Lower leg skin (tissue), 4 donors: ENCODE data around the gene SLC25A38. TPM values are rescaled to one million over a fixed set of nuclear protein-coding genes. Genes with fewer than 3 reads are reported as not detected.
"Not testable (repeated sequence)": the region's sequence is repeated elsewhere in the genome, so short reads cannot be mapped to it uniquely, and the experiment has no call there.

Experiments used
- DNase-seq, 2 donors: peaks; one replicate each; pipeline ENCODE4 v3.0.0-alpha.2; 2019; ENCODE audit warnings: low spot score in 2 of 2
- H3K4me3 ChIP-seq: fragments of 200-600 bp; sonication (generic); 2 replicates; pipeline ENCODE4 v1.5.1; 2017; ENCODE audit warnings: mild to moderate bottlenecking, low read depth; ENCODE audit not compliant: poor library complexity, severe bottlenecking
- POLR2A ChIP-seq, 2 donors: fragments of 450-650 bp; IDR thresholded peaks; one replicate each; pipeline ENCODE4 v1.6.1; 2016 to 2017; ENCODE audit warnings: antibody characterized with exemption in 2 of 2, mild to moderate bottlenecking in 1 of 2, moderate library complexity in 1 of 2
- WGBS, 2 donors: methylation state at CpG; one replicate each; pipeline ENCODE4 v1.1.5; 2018; 5-methylcytosine and 5-hydroxymethylcytosine counted together
- intact Hi-C: fragments of 100-400 bp; cut with DNase I; formaldehyde crosslinking; loops from one replicate; pipeline ENCODE4 v1.15.0; 2023; ENCODE audit warnings: low total_unique reads
- total RNA-seq, 4 donors: library from RNA; depleted of rRNA; stranded (reverse); fragments of >200 nt; gene quantifications; one replicate each; pipeline ENCODE4 v1.1.0, GENCODE V29; 2016
- TF ChIP-seq, protein P1 (sequence below), 3 donors: fragments of 450-650 bp; IDR thresholded peaks; one replicate each; pipeline ENCODE4 v1.5.1; 2016; ENCODE audit warnings: antibody characterized with exemption in 3 of 3, mild to moderate bottlenecking in 3 of 3, moderate library complexity in 2 of 3

The SLC25A38 gene
- total RNA-seq, 4 donors from 2014 or later = 12.7 to 21.3 (median 14.1) TPM

- intact Hi-C loops = no loop called here
- WGBS, 2 donors = 53 to 61% methylated on average over 7 of the region's 7 CpGs
- H3K4me3 ChIP-seq = no peak overlapping the region
- no peak for DNase-seq
- no peak for TF ChIP-seq POLR2A (IDR thresholded peaks at IDR 0.05)
- TF ChIP-seq, protein P1, sequence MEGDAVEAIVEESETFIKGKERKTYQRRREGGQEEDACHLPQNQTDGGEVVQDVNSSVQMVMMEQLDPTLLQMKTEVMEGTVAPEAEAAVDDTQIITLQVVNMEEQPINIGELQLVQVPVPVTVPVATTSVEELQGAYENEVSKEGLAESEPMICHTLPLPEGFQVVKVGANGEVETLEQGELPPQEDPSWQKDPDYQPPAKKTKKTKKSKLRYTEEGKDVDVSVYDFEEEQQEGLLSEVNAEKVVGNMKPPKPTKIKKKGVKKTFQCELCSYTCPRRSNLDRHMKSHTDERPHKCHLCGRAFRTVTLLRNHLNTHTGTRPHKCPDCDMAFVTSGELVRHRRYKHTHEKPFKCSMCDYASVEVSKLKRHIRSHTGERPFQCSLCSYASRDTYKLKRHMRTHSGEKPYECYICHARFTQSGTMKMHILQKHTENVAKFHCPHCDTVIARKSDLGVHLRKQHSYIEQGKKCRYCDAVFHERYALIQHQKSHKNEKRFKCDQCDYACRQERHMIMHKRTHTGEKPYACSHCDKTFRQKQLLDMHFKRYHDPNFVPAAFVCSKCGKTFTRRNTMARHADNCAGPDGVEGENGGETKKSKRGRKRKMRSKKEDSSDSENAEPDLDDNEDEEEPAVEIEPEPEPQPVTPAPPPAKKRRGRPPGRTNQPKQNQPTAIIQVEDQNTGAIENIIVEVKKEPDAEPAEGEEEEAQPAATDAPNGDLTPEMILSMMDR (IDR thresholded peaks at IDR 0.05) = no peak
Measured at GRCh38 chr3:39409514-39410136, 26.5 kb downstream of the SLC25A38 start.

GRCh38 chr3:39410893-39411292 lies 27.7 kb downstream of the SLC25A38 start:
- WGBS, 2 donors = 94 to 97% methylated on average over 7 of the region's 7 CpGs
- no peak for DNase-seq
- TF ChIP-seq POLR2A (IDR thresholded peaks at IDR 0.05) = no peak
- TF ChIP-seq, protein P1 (IDR thresholded peaks at IDR 0.05) = no peak
- no peak overlapping the region for H3K4me3 ChIP-seq
- intact Hi-C loops = no loop called here

GRCh38 chr3:39412668-39413260 lies 29.6 kb downstream of the SLC25A38 start:
- H3K4me3 ChIP-seq = no peak overlapping the region
- intact Hi-C loops = no loop called here
- no peak for TF ChIP-seq POLR2A (IDR thresholded peaks at IDR 0.05)
- TF ChIP-seq, protein P1 (IDR thresholded peaks at IDR 0.05) = no peak
- WGBS, 2 donors = 65% methylated on average over 9 of the region's 9 CpGs
- DNase-seq = no peak

GRCh38 chr3:39413691-39414420 lies 30.7 kb downstream of the SLC25A38 start:
- no peak for DNase-seq
- WGBS, 2 donors = 67 to 71% methylated on average over 6 of the region's 6 CpGs
- TF ChIP-seq POLR2A (IDR thresholded peaks at IDR 0.05) = no peak
- TF ChIP-seq, protein P1 (IDR thresholded peaks at IDR 0.05) = no peak
- no peak overlapping the region for H3K4me3 ChIP-seq
- intact Hi-C loops = no loop called here

DNA sequence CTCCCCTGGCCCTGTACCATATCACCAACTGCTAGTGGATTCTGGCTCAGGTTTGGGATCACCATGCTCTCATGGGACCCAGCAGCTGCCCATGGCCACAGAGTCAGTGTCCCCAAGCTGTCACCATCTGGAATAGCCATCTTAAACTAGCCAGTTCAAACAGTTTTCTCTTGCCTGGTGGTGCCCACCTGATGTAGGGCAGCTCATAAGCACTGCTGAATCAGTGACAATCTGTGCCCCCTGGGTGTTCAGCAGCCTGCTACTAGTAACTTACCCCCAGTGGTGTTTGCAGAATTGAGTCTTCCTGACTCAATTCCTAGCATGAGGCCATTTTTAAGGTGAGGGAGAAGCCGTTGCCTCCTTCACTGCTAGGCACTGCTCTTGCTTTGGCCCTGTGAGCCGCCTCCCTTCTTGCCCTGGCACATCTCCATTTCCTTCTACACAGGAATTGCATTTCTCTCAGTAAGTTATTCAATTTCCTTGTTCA lies 31.3 kb downstream of the SLC25A38 start:
- TF ChIP-seq POLR2A (IDR thresholded peaks at IDR 0.05) = no peak
- TF ChIP-seq, protein P1 (IDR thresholded peaks at IDR 0.05) = no peak
- H3K4me3 ChIP-seq = no peak overlapping the region
- no peak for DNase-seq
- intact Hi-C loops = no loop called here
- WGBS, 2 donors = 39 to 42% methylated on average over 2 of the region's 2 CpGs

- 82 to 91% methylated on average over 3 of the region's 3 CpGs for WGBS, 2 donors
- H3K4me3 ChIP-seq, DNase-seq, intact Hi-C loops: not testable (repeated sequence)
Measured at GRCh38 chr3:39415302-39415701, 32.1 kb downstream of the SLC25A38 start.
